ENCODE data around the gene HOXC6.

The HOXC6 gene

GRCh38 chr12:53982648-53983567 is 45.3 kb upstream of the HOXC6 start:
- no peak overlapping the region for H3K27ac ChIP-seq
- CTCF ChIA-PET: no interaction called here
- DNase-seq (ENCODE audit: low spot score): no peak
- TF ChIP-seq, protein P1, sequence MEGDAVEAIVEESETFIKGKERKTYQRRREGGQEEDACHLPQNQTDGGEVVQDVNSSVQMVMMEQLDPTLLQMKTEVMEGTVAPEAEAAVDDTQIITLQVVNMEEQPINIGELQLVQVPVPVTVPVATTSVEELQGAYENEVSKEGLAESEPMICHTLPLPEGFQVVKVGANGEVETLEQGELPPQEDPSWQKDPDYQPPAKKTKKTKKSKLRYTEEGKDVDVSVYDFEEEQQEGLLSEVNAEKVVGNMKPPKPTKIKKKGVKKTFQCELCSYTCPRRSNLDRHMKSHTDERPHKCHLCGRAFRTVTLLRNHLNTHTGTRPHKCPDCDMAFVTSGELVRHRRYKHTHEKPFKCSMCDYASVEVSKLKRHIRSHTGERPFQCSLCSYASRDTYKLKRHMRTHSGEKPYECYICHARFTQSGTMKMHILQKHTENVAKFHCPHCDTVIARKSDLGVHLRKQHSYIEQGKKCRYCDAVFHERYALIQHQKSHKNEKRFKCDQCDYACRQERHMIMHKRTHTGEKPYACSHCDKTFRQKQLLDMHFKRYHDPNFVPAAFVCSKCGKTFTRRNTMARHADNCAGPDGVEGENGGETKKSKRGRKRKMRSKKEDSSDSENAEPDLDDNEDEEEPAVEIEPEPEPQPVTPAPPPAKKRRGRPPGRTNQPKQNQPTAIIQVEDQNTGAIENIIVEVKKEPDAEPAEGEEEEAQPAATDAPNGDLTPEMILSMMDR (conservative IDR thresholded peaks at IDR 0.05; ENCODE audit: low read depth): no peak
- POLR2A ChIA-PET (ENCODE audit: low non-redundant PET): no interaction called here

DNA sequence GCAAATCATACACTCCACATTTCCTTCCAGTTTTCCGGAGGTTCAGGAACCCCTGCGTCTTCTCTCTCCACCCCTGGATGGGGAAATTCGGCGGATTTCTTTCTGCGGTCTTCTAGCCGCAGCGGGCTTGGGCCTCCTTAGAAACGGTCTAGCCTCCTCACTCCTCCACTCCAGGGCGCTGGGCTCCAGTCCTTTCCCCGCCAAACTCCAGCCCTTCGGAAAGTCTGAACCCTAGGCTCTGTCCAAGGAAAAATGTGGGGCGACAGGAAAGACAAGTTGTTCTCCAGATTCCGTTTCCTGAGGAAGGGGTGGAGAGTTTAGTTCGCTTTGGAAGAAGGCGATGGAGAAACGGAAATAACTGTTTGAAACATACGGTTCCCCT is 44.7 kb upstream of the HOXC6 start:
- CTCF ChIA-PET: interaction anchor here (0.6 kb wide), 2 partner anchors 230 to 1941 kb away, joined by 3 to 4 read pairs; no protein-coding TSS in a partner anchor
- TF ChIP-seq, protein P1 (conservative IDR thresholded peaks at IDR 0.05; ENCODE audit: low read depth): no peak
- no peak for DNase-seq (ENCODE audit: low spot score)
- POLR2A ChIA-PET (ENCODE audit: low non-redundant PET): no interaction called here
- no peak overlapping the region for H3K27ac ChIP-seq

GRCh38 chr12:53983950-53984572 is 44.2 kb upstream of the HOXC6 start:
- no peak for DNase-seq (ENCODE audit: low spot score)
- POLR2A ChIA-PET (ENCODE audit: low non-redundant PET): no interaction called here
- TF ChIP-seq, protein P1 (conservative IDR thresholded peaks at IDR 0.05; ENCODE audit: low read depth): no peak
- no peak overlapping the region for H3K27ac ChIP-seq
- CTCF ChIA-PET: interaction anchor here (0.5 to 3.7 kb wide), 15 partner anchors 9 to 1941 kb away, joined by 3 to 25 read pairs (median 4); partner anchors contain the start of genes HOTAIR, HOXC5 and HOXC9

GRCh38 chr12:53984901-53985691 is 43.1 kb upstream of the HOXC6 start, which contains the start of gene HOXC10:
Gene HOXC10 (plus strand): TSS chr12:53985146. CDS start chr12:53985260, 114 bp downstream.
- TF ChIP-seq, protein P1 (conservative IDR thresholded peaks at IDR 0.05; ENCODE audit: low read depth): peak; percentile 69
- POLR2A ChIA-PET (ENCODE audit: low non-redundant PET): interaction anchor here (0.5 kb wide), 1 partner anchor 10 kb away, joined by 3 read pairs; no protein-coding TSS in a partner anchor

DNA sequence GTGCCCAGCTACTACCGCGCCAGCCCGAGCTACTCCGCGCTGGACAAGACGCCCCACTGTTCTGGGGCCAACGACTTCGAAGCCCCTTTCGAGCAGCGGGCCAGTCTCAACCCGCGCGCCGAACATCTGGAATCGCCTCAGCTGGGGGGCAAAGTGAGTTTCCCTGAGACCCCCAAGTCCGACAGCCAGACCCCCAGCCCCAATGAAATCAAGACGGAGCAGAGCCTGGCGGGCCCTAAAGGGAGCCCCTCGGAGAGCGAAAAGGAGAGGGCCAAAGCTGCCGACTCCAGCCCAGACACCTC is 42.6 kb upstream of the HOXC6 start:
- ChIA-PET POLR2A (ENCODE audit: low non-redundant PET) (interaction anchor here (0.5 to 0.6 kb wide), 2 partner anchors 9 to 367 kb away, joined by 3 read pairs; no protein-coding TSS in a partner anchor), CTCF (interaction anchor here (0.5 to 3.7 kb wide), 17 partner anchors 15 to 1898 kb away, joined by 3 to 25 read pairs (median 6); partner anchors contain the start of genes HOXC5 and HOXC9)
- no peak for DNase-seq (ENCODE audit: low spot score)
- TF ChIP-seq, protein P1 (conservative IDR thresholded peaks at IDR 0.05; ENCODE audit: low read depth): no peak
- H3K27ac ChIP-seq: no peak overlapping the region

More at GRCh38 chr12:53984901-53985691, 43.1 kb upstream of the HOXC6 start, which contains the start of gene HOXC10:
- CTCF ChIA-PET: interaction anchor here (0.5 to 3.7 kb wide), 35 partner anchors 8 to 1899 kb away, joined by 3 to 25 read pairs (median 4); partner anchors contain the start of genes HOTAIR, HOXC4, HOXC5 and HOXC9
- peak; percentile 93 for DNase-seq (ENCODE audit: low spot score)
- no peak within 1 kb of the TSS for H3K27ac ChIP-seq
